ENCODE measurements around the gene KRT39. TPM values are rescaled to one million over a fixed set of nuclear protein-coding genes. Genes with fewer than 3 reads are reported as not detected.
"Not testable (repeated sequence)": the region's sequence is repeated elsewhere in the genome, so short reads cannot be mapped to it uniquely, and the experiment has no call there.

The KRT39 gene
- total RNA-seq, 2 donors from 2014 or later, result not detected

DNA sequence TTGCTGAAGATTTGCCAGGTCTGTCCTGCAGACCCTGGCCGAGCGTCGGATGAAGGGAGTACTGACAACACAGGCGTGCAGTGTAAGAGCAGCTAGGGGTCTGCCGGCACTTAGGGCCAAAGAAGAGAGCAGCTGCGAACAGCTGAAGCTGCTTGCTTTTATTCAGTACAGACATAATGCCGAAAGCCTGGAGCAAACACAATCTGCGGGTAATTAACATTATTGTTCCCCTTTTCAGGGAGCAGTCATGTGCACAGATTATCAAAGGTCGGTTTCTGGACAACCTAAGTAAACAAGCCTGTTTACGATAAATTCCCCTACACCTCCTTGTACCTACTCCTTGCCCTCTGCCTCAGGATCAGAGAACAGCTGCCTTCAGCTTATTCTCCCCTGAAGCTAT, 17.3 kb downstream of the KRT39 start:
- ATAC-seq (peak in 1 of 2 donors; percentile 29), DNase-seq (no peak)
- intact Hi-C loops (cut with DNase I), result no loop called here

- intact Hi-C loops (cut with DNase I), result no loop called here
- ATAC-seq (no peak), DNase-seq (no peak)
Measured at GRCh38 chr17:40947929-40948328, 18.8 kb downstream of the KRT39 start.

DNA sequence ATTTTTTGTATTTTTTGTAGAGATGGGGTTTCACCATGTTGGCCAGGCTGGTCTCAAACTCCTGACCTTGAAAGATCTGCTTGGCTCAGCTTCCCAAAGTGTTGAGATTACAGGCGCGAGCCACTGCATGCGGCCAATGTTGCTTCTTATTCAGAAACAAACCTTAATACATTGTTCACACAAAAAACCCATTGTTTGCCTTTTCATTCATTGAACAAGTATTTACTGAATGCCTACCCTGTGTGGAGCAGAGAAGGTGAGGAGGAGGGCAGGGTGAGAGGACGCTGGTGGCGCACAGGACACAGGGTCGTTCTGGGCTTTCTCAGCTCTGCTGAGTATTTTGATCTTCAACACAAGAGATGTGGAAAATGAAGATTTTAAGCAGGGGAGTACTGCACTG, 21.3 kb downstream of the KRT39 start:
- ATAC-seq (no peak), DNase-seq (no peak)
- intact Hi-C loops (cut with DNase I), result no loop called here

GRCh38 chr17:40944531-40944930, 22.2 kb downstream of the KRT39 start:
- DNase-seq (no peak), ATAC-seq (no peak)
- intact Hi-C loops (cut with DNase I), result no loop called here

DNA sequence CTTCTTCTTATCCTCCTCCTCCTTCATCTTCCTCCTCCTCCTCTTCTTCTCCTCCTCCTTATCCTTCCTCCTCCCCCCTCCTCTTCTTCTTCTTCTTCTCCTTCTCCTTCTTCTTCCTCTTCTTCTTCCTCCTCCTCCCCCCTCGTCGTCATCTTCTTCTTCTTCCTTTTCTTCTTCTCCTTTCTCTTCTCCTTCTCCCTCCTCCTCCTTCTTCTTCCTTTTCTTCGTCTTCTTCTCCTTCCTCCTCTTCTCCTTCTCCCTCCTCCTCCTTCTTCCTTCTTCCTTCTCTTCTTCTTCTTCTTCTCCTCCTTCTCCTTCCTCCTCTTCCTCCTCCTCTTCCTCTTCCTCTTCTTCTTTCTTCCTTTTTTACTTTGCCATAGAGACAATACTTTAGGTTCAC, 24.2 kb downstream of the KRT39 start:
- DNase-seq (no peak), ATAC-seq (no peak)
- intact Hi-C loops (cut with DNase I), result no loop called here

DNA sequence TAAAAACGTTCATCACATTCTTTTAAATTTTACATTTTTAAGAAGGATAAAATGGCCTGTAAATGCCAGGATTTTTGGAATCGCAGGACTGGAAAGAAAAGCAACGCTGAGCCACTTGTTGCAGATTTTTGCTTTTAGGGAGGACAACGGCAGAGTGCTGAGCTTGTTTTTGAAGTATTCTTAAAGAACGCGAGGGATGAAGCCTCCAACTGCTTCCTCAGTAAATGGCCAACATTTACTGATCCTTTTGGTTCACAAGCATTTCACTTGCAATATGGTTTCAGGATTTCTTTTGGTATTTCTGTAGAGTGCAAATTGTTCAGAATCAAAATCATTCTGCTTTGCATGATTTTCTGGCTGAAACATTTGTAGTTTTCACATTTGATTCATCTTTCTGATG, 26.5 kb downstream of the KRT39 start:
- ATAC-seq, result no peak

DNA sequence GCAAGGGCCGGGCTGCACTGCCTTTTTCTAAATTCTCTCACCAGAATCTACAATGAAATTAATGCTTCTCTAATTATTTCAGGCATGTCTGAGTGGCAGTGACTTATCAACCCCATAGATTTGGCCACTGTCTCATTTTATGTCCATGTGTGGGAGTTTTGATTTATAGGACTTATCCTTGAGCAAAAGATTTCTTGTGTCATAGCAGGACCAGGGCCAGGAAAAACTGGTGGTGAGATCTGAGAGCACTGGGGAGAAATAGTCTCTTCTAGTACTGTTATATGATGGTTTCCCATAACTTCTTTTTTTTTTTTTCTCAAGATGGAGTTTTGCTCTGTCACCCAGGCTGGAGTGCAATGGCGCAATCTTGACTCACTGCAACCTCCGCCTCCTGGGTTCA, 27.8 kb downstream of the KRT39 start:
- DNase-seq, result no peak
- no peak for ATAC-seq
- intact Hi-C loops (cut with DNase I), result no loop called here

More for the DNA sequence above, 26.5 kb downstream of the KRT39 start:
- no peak for DNase-seq
- intact Hi-C loops (cut with DNase I), result no loop called here

- ATAC-seq (no peak), DNase-seq (no peak)
- intact Hi-C loops (cut with DNase I), result no loop called here
Measured at GRCh38 chr17:40937384-40937819, 29.3 kb downstream of the KRT39 start, which contains the start of gene KRT23. TSS of gene KRT23 (minus strand) at chr17:40937646. CDS start at chr17:40936603, 1,043 bp downstream.

- DNase-seq (no peak), ATAC-seq (no peak)
- intact Hi-C loops (cut with DNase I), result no loop called here
Measured at GRCh38 chr17:40936976-40937375, 29.8 kb downstream of the KRT39 start.

DNA sequence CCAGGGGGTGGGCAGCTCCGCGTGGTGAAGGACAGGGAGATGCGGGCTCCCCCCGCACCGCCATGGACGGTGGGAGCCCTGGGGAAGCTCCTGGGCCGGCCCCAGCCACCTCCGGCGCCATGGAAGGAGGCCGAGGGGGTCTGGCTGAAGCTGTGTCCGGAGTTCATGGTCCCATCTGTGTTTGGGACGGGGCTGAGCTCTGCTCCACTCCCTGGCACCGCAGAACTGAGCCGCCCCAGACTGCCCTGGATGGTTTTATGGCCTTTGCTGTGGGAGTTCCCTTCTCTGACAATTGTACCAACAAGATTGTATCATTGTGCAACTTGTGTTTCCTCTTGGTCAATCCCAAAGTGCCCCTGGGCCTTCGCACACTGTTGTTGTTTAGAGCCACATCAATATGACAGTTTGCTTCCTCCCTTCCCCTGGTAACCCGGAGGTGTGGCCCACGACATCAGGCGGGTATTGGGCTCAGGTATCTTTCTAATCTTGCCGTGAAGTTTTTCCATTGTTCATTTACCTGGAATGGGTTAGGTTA, 30.2 kb downstream of the KRT39 start:
- no peak for DNase-seq
- no peak for ATAC-seq
- intact Hi-C loops (cut with DNase I), result no loop called here

DNA sequence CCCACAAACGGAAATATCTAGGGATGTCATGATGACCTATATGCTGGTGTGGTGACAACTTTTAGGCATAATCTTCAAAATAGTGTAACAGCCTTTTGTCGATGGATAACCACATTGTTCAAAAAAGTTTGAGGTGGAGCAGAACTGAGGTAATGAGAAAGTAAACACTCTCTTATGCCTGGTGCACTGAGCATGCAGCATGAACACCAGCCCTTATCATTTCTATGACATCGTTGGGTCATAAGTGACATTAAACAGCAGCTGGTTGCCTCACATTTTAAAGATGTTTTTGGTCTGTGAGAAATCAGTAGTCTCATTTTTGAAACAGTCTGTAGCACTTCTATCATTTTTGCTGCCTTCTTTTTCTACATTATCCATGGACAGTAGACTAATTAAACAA, 31.1 kb downstream of the KRT39 start:
- intact Hi-C loops (cut with DNase I), result no loop called here
- no peak for DNase-seq
- no peak for ATAC-seq

DNA sequence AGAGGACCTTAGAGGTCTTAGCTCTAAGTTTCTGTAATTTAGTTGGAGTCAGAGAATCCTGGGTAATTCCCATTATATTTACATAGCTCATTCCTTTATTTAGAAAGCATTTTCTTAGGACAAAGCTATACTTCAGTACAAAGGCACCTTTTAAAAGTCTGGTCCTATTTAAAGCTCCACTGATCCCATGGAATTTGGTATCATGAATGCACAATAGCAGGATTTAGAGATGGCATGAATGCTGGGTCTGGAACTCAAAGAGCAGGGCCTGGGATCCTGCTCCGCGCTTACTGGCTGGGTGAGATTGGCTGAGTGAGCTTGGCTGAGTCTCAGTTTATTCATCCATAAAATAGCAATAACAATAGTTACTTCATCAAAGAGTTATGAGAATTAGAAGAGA, 34.1 kb downstream of the KRT39 start:
- no peak for ATAC-seq
- intact Hi-C loops (cut with DNase I), result no loop called here
- DNase-seq, result no peak

DNA sequence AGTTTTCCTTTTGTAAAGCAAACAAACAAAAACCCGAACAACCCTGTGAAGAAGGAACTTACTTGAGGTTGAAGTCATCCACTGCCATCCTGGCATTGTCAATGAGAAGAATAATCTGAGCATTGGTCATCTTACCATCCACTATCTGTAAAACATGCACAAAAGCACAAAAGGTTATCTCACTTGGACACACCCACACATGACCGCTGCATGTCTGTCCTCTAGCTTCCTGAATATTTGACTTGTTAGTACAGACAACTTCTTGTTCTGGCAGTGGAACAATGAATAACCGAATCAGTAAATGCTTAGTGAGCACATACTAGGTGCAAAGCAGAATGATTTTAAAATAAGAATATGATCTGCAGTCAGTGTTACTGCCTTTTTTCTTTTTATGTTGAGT, 35.4 kb downstream of the KRT39 start:
- intact Hi-C loops (cut with DNase I), result no loop called here
- DNase-seq (no peak), ATAC-seq (no peak)

GRCh38 chr17:40926341-40926740, 40.4 kb downstream of the KRT39 start:
- DNase-seq, result no peak
- no peak for ATAC-seq
- intact Hi-C loops (cut with DNase I), result no loop called here

GRCh38 chr17:40922239-40922638, 44.5 kb downstream of the KRT39 start:
- peak; percentile 52 for DNase-seq
- intact Hi-C loops (cut with DNase I), result no loop called here
- ATAC-seq, result peak in 1 of 2 donors; percentile 94

- DNase-seq, result no peak
- intact Hi-C loops (cut with DNase I), result no loop called here
- no peak for ATAC-seq
Measured at GRCh38 chr17:40921026-40921425, 45.7 kb downstream of the KRT39 start.

DNA sequence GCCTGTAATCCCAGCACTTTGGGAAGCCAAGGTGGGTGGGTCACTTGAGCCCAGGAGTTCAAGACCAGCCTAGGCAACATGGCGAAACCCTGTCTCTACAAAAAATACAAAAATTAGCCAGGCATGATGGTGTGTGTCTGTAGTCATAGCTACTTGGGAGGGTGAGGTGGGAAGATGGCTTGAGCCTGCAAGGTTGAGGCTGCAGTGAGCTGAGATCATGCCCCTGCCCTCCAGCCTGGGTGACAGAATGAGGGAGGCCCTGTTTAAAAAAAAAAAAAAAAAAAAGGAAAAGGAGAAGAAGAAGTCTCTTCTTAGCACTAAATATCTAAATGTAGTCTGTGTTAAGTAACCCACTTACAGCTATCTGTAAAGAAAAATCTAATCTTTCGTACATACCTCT, 49.6 kb downstream of the KRT39 start:
- DNase-seq, ATAC-seq: not testable (repeated sequence)
- intact Hi-C loops (cut with DNase I), result loop anchor here in 1 of 2 donors (10.0 kb wide), 2 partner anchors 408 to 628 kb away; no protein-coding TSS in a partner anchor

GRCh38 chr17:40916366-40916765, 50.4 kb downstream of the KRT39 start:
- no peak for DNase-seq
- ATAC-seq, result no peak
- intact Hi-C loops (cut with DNase I), result loop anchor here in 1 of 2 donors (10.0 kb wide), 2 partner anchors 408 to 628 kb away; no protein-coding TSS in a partner anchor

- ATAC-seq (no peak), DNase-seq (no peak)
- intact Hi-C loops (cut with DNase I), result loop anchor here in 1 of 2 donors (10.0 kb wide), 2 partner anchors 409 to 629 kb away; no protein-coding TSS in a partner anchor
Measured at GRCh38 chr17:40915721-40916256, 51.0 kb downstream of the KRT39 start.

DNA sequence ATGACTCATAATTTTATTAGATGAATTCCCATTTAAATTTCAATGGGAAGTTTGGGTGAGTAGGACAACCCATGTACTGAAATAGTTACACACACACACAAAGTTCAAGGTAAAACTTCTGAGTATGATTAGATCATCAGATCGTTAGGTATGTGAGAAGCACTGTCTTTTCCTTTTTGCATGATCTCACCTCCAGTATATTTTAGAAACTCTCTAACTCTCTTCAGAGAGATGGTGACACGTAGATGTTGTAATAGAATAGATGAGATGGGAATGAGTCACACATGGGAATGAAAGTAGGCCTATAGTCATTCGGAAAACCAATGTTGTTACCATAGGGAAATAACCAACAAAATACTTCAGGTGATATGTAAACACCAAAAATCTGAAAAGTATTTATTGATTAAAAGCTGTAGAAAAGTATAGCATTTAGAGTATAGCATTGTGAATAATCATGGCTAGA, 51.5 kb downstream of the KRT39 start:
- intact Hi-C loops (cut with DNase I), result loop anchor here in 1 of 2 donors (10.0 kb wide), 2 partner anchors 410 to 630 kb away; no protein-coding TSS in a partner anchor
- DNase-seq, result no peak
- peak in 1 of 2 donors; percentile 90 for ATAC-seq
